Stimulated activated CD4-positive, alpha-beta T cell treated with anti-CD3 and anti-CD28 coated beads, Interleukin-4, amount 100 ng/mL, for 24 hours (primary cell): ENCODE data around the gene RIMBP2.

ENCODE experiments used
- DNase-seq: peaks from one replicate; pipeline ENCODE4 v3.0.0-alpha.2; 2020

RIMBP2 gene

GRCh38 chr12:130622803-130623202 is 93.3 kb downstream of the RIMBP2 start:
- DNase-seq, result no peak

- no peak for DNase-seq
Observed at GRCh38 chr12:130621696-130622298, 94.3 kb downstream of the RIMBP2 start.

DNA sequence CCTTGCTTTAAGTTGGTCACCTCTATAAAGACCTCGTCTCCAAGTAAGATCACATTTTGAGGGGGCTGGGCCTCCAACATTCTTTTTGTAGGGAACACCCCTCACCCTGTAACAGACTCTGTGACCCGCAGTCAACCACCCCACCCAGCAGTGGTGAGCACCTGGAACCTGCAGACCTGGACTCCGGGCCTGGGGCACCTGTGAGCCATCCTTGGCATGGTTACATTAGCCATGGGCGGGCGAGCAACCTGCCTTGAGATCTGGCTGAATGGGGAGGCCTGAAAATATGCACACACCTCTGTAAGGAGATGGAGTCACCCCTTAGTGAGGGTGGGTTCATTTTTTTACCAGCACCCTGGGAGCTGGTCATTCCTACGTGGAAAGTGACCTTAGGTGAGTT is 95.3 kb downstream of the RIMBP2 start:
- DNase-seq, result no peak

GRCh38 chr12:130620281-130620680 is 95.8 kb downstream of the RIMBP2 start:
- DNase-seq, result no peak

DNA sequence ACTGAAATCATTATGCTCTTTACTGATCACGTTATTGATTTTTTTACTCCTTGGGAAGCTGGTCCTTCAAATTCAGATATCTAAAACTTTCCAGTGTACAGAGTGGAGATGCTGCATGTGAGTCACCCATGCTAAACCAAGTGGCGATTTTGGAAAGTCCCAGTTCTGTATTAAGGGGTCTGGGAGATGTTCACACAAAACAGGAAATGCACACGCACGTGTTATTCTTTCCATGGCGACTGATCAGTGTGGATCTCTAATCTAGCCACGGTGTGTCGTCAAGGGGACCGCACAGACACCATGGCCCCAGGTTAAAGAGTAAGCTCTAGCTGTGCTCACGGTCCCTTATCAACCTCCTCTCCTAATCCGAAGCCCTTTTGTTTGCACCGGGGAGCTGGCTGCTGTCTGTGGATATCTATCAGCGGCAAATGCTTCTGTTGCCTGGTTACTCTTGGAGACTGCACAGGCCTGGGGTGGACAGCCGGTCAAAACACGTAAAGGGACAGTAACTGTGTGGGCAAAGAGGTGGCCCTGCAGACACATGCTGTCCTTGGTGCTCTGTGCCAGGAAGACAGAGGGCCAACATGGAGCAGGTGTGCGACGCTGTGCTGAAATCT is 96.6 kb downstream of the RIMBP2 start:
- no peak for DNase-seq

DNA sequence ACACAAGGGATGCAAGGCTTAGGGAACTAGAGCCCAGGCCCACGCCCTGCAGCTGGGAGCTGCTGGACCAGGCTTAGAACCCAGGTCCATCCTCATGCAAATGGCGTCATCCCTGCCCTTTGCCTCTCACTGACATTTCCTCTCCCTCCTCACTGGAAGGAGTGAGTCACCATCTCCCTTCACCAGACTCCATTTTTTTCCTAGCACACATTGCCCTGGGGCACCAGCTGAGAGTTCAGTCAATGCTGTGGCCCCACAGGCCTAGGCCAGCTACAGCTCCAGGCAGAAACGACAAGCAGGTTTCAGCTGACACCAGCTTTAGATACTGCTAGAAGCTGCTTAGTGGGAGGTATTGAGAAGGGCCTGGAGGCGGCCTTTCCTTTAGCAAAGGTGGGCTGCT is 98.9 kb downstream of the RIMBP2 start:
- DNase-seq, result no peak

GRCh38 chr12:130615861-130616345 is 100.2 kb downstream of the RIMBP2 start:
- no peak for DNase-seq

- DNase-seq, result no peak
Observed at GRCh38 chr12:130614530-130614905, 101.6 kb downstream of the RIMBP2 start.

- no peak for DNase-seq
Observed at GRCh38 chr12:130613831-130614529, 102.1 kb downstream of the RIMBP2 start.

- no peak for DNase-seq
Observed at GRCh38 chr12:130613131-130613530, 103.0 kb downstream of the RIMBP2 start.

DNA sequence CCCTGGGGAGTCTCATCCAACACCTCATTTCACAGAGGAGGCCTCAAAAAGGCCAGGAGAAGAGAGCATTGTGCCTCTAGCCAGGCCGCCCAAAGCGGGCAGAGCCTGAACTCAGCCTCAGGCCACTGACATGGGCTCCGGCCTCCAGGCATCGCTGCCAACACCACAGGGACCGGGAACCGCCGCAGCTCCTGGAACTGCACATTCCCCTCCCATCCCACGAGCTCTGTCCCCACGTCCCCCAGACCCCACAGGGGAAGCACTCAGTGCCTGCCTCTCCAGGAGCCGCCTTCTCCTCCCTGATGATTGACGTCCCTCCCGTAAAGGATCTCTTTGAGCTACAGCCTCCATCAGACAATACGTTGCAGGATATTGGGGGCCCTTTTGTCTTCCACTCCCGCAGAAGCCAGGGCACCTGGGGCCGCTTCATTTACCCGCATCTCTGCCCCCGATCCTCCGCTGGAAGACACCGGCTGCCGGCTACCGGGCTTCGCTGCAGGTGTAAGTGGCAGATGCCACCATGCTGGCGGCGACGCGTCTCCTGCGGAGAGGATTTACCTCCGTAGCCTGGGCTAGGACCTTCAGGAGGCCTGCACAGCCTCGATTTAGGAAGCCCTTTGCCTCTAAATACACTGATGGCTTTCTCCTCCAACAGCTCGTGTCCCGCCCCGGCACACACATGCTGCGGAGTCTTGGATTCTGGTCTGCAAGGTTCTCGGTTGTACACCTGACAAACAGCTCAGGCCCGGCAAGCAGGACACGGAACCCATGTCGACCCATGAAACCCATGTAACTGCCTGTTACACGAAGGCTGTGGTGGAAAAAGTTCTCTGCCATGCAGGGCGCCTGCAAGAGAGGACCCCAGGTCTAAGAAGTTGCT is 104.8 kb downstream of the RIMBP2 start:
- DNase-seq, result no peak

GRCh38 chr12:130609966-130610365 is 106.1 kb downstream of the RIMBP2 start:
- DNase-seq, result no peak

GRCh38 chr12:130608831-130609230 is 107.3 kb downstream of the RIMBP2 start:
- DNase-seq, result no peak

DNA sequence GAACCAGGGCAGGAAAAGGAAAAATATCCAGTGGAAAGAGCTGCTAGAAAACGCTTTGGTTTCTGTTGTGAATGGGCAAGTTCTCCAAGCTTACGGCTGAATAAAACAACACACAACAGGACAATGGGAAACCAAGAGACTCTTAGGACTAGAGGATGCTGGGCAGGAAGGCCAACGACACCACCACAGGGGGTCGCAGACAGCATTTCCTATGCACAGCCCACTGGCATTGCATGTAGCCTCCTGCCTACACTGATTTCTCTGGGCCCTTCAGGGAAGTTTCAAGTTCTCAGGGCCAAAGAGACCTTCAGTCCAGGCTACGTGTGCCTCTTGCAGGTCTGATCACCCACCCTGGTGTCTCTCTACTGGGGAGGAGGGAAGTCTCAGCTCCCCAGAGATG is 108.0 kb downstream of the RIMBP2 start:
- DNase-seq, result no peak

DNA sequence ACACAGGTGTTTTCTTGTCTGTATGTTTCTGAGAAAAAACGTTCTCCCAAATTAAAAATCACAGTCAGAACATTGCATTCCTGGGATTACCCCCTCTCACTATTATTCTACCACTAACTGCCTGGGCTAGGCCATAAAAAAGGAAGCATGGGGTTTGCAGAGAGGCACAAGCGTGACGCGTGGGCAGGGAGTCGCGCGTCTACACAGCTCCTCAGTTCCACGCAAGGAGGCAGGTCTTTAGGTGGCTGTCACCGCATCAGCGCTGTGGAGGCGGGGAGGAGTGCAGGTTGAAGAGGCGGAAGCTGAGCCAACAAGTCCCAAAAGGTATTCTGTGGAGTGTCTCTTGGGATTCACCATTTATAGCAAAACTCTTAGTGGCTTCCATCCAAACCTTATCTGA is 109.9 kb downstream of the RIMBP2 start:
- DNase-seq, result no peak

GRCh38 chr12:130603396-130603965 is 112.6 kb downstream of the RIMBP2 start:
- DNase-seq, result no peak

GRCh38 chr12:130602251-130602650 is 113.8 kb downstream of the RIMBP2 start:
- no peak for DNase-seq

GRCh38 chr12:130601327-130601726 is 114.8 kb downstream of the RIMBP2 start:
- no peak for DNase-seq

DNA sequence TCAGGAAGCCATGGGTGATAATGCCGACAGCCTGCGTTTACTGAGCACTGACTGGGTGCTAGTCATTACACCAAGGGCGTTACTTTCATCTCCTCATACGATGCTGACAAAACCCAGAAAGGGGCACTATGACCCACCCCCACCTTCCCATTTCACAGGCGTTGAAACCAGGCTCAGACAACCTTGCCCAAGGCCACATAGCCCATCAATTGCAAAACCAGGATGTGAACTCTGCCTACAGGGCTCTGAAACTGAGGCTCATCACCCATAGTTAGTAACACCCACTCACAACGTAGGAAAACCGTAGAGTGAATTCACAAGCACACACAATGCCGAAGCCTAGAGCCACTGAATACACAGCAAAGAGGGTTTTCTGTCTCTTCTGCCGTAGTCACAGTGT is 119.9 kb downstream of the RIMBP2 start:
- DNase-seq, result no peak

DNA sequence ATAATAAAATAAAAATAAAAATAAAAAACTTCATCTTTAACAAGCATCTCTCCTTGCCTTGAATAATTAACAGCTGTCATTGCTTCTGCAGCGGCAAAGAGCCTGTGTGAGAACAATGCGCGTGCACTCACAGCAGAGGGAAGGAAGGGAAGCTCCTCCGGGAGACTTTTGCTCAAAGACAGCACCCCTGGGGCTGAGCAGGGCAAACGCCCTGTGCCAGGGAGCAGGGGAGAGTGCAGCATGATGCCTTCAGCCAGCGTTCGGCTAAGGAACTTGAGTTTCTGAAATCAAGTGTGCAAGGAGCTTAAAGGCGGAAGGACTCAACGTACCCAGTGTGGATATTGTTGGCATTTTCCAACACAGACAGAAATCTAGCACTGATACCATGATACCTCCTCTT is 120.5 kb downstream of the RIMBP2 start:
- no peak for DNase-seq

DNA sequence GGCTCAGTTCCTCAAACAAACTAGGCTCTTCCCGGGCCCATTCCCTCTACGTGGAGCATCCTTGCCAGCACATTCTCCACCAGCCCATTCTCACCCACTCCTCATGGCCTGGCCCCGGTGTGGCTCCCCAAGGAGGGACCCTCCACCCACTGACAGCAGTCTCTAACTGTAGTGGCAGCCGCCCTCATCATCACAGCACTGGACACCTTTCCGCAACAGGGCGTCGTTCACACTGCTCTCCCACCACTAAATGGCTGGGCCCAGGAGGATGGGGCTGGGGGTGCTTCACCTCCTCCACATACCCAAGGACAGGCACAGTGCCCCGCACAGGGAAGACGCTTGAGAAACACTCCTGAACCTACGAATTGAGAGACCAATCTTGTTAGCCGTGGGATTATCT is 123.0 kb downstream of the RIMBP2 start:
- no peak for DNase-seq

DNA sequence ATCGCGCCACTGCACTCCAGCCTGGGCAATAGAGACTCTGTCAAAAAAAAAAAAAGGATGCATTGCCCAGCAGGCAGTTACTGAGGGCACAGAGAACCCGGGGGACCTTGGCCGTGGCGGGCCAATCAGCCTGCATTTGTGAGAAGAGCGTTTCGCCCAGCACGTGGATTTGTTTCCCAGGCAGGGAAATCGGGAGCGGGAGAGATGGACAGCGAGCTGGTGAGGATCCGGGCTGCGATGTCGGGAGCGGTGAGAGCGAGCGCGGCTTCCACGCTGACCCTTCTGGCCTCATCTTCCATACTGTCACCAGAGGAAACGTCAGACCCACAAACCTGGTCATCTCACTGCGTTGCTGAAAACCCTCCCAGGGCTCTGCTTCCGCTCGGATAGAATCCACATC is 123.5 kb downstream of the RIMBP2 start:
- no peak for DNase-seq

DNA sequence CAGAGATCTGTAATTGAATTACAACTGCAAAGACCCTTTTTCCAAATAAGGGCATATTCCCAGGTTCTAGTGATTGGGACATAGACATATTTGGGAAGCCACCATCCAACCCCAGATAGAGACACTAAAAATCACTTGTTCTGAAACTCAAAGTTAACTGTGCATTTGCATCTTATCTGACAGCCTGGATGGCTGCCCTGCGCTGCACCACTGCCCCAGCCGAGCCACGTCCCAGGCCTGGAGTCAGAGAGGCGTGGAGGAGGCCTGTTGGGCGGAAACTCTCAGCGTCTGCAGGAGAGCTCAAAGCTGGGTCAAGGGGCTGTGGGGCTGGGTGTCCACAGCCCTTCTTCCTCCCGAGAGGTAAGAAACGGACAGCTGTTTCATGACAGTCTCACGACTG is 124.4 kb downstream of the RIMBP2 start:
- no peak for DNase-seq
